Upper lobe of left lung (tissue), 4 donors: ENCODE results near the gene MKLN1.

Experiments used
- CTCF ChIP-seq, 6 experiments: fragments of 450-650 bp in 4 of 6; fragments of 200-600 bp in 2 of 6; sonication (generic) in 2 of 6; IDR thresholded peaks; one replicate each; pipeline ENCODE4 v1.5.1; 2016 to 2019; ENCODE audit warnings: antibody characterized with exemption in 6 of 6
- POLR2A ChIP-seq, 4 donors: fragments of 450-650 bp; IDR thresholded peaks; one replicate each; pipeline ENCODE4 v1.5.1; 2016 to 2017; ENCODE audit warnings: antibody characterized with exemption in 4 of 4, mild to moderate bottlenecking in 2 of 4

- TF ChIP-seq CTCF (IDR thresholded peaks at IDR 0.05) = no peak
- no peak for TF ChIP-seq POLR2A (IDR thresholded peaks at IDR 0.05)
Measured at GRCh38 chr7:131536361-131536849, 208.7 kb downstream of the MKLN1 start.
